ENCODE results near the gene NDUFAF7. TPM values are rescaled to one million over a fixed set of nuclear protein-coding genes. Genes with fewer than 3 reads are reported as not detected.
"Not testable (repeated sequence)": the region's sequence is repeated elsewhere in the genome, so short reads cannot be mapped to it uniquely, and the experiment has no call there.

Gene NDUFAF7
- polyA plus RNA-seq, 4 donors = 20.5 to 30.2 (median 28.6) TPM

DNA sequence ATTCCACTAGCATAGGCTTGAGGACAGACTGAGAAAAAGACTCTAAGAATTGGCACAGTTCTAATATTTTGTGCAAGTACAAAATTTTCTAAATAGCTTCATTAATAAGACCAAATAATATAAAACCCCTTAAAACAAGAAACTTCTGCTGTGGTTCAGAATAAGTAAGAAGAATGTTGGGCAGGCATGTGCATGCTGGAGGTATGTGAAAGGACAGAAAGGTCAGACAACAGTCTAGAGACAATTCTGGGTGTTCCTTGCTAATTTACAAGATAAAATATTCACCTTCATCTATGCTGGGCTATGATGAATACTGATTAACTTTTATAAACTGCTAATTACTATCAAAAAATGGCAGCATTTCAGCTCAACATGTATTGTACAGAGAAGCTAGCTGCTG, 20.2 kb upstream of the NDUFAF7 start:
- no peak for DNase-seq (ENCODE audit: low read depth in 4 of 4, low spot score in 3 of 4)

GRCh38 chr2:37211939-37212338, 19.5 kb upstream of the NDUFAF7 start:
- DNase-seq (ENCODE audit: low read depth in 4 of 4, low spot score in 3 of 4) = no peak

GRCh38 chr2:37215250-37215649, 16.2 kb upstream of the NDUFAF7 start:
- no peak for DNase-seq (ENCODE audit: low read depth in 4 of 4, low spot score in 3 of 4)

GRCh38 chr2:37219046-37219445, 12.4 kb upstream of the NDUFAF7 start:
- DNase-seq (ENCODE audit: low read depth in 4 of 4, low spot score in 3 of 4) = no peak

DNA sequence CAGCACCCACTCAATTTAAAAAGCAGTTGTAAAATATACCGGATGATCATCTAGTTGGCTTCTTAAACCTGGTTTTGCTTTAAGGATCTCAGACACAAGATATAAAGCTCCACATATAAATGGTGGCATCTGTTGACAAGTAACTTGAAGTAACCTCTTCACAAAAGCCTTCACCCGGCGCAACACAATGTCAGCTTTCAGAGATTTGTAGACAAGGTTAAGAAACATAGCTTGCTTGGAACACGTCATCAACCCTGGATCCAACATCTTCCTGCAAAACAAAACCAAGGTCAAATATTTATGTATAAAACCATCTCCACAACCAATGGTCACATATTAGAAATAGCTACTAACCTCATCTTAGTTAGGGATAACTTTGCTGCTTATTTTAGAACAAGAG, 8.3 kb upstream of the NDUFAF7 start:
- DNase-seq (ENCODE audit: low read depth in 4 of 4, low spot score in 3 of 4) = no peak

GRCh38 chr2:37224063-37224462, 7.4 kb upstream of the NDUFAF7 start:
- no peak for DNase-seq (ENCODE audit: low read depth in 4 of 4, low spot score in 3 of 4)

DNA sequence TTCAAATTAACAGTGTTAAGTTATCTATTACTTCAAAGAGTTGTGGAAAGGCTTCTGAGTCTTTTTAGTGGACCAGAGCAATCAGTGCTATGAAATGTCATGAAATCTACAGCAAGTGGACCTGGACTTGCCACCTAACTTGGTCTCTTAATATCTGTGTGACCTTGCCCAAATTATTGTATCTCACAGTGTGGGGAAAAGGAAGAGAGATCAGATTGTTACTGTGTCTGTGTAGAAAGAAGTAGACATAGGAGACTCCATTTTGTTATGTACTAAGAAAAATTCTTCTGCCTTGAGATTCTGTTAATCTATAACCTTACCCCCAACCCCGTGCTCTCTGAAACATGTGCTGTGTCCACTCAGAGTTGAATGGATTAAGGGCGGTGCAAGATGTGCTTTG, 6.3 kb upstream of the NDUFAF7 start:
- not testable (repeated sequence) for DNase-seq (ENCODE audit: low read depth in 4 of 4, low spot score in 3 of 4)

DNA sequence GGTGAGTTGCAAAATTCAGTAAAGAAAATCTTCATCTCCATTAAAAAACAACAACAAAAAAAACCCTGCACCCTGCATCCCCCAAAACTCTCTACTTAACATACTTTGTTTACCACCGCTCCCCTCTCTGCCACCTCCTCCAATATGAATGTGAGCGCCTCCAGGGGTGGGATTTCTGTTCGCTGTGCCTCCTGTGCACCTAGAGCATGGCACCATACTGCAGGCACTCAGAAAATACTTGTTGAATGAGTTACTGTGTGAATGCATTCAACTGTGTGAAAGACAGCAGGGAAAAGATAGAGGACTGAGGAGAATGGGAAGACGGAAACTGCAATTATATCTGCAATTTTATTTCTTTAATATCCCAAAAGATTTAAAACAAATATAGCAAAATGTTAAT, 4.6 kb upstream of the NDUFAF7 start:
- no peak for DNase-seq (ENCODE audit: low read depth in 4 of 4, low spot score in 3 of 4)

GRCh38 chr2:37228788-37229187, 2.7 kb upstream of the NDUFAF7 start:
- no peak for DNase-seq (ENCODE audit: low read depth in 4 of 4, low spot score in 3 of 4)

DNA sequence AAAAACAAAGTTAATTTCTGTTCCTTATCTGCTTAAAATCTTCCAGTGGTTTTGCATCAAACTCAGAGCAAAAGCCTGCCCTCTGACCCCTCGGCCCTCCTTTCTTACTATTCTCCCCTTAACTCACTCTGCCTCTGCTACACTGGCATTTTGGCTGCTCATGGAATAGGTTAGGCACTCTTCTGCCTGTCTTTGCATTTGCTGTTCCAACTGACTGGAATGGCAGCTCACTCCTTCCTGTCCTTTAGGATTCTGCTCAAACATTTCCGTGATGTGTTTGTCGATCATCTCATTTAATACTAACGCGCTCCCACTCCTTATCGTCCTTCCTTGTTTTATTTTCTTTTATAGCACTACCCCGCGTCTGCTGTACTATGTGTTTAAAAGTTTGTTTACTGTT, 877 bp upstream of the NDUFAF7 start:
- DNase-seq (ENCODE audit: low read depth in 4 of 4, low spot score in 3 of 4) = peak in 1 of 4 donors; percentile 3

DNA sequence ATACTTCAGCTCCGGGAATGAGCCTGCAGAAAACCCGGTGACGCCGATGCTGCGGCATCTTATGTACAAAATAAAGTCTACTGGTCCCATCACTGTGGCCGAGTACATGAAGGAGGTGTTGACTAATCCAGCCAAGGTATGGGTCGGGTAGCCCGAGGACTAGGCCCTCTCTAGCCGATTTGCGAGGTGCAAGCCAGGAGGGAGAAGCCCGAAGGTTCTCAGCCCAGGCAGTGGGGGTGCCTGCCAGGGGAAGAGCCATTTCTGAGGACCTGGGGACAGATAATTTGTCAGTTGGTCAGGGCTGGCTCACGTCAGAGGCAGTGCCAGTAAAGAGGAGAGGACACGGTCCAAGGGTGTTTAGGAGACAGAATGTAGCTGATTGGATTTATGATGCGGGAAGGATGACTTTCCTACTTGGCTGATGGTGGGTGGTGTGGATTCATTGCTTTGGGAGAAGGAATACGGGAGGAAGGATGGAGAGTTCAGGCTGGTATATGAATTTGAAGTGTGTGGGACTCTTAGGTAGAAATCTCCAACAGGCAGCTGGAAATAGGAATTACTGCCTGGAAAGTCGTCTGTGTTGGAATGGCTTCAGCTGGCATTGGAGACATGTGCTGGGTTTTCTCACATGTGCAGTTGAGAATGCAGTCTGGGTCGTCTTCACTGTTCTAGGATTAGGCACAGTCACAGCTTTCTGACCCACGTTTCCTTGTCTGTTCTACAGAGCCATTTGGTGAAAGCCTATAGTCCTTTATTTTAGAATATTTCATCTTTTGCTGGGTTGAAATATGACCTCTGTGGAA, 874 bp downstream of the NDUFAF7 start:
- DNase-seq (ENCODE audit: low read depth in 4 of 4, low spot score in 3 of 4) = peak in 1 of 4 donors; percentile 3

DNA sequence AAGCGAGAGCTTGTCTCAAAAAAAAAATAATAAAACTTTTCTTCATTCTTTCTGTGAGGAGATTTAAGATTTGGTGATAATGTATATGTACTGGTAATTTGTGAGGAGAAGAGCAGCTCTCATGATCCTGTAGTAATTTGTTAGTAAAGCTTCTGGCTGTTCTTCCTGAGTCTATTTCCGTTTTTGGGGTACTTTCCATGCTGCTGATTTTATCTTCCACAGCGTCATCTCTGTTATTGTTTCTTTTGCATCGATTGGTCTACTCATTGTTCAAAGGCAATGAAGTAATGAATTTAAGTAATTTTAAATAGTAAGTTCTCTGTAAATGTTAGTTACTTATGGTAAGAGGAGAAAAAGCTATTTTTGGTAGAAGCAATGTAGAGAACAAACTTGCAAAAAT, 12.0 kb downstream of the NDUFAF7 start:
- DNase-seq (ENCODE audit: low read depth in 4 of 4, low spot score in 3 of 4) = no peak

DNA sequence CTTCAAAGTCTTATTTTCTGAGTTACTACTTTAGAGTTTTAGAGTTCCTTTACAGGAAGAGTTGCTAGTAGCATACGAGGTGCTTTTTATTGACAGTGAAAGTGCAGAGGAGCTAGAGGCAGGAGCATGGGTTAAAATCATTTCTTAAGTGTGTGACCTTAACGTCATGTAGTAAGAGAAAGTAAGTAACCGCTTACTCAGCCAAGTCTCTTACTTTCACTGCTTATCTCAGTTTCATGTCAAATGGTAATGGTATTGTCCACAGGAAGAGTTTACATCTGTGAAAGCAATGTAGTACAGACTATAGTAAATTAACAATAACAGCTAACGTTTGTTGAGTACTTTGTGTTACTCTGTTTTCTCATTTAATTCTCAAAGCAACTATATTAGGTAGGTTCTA, 12.6 kb downstream of the NDUFAF7 start:
- no peak for DNase-seq (ENCODE audit: low read depth in 4 of 4, low spot score in 3 of 4)

DNA sequence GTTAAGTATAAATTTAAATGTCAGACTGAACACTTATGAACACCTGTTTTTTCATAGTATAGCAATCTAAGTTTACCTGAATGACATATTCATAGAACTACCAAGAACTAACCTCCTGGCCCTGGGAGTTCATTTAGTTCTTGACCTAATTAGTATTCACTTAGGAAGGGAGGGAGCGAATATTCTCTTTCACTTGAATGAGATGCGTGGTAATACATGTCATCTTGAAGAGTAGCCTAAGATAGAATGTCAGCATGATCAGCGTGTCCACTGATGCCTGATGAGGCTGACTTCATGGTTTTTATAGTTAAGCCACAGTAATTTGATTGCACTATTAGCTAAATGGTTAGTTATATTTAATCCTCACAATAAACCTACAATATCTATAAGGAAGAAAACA, 13.3 kb downstream of the NDUFAF7 start:
- DNase-seq (ENCODE audit: low read depth in 4 of 4, low spot score in 3 of 4) = no peak

DNA sequence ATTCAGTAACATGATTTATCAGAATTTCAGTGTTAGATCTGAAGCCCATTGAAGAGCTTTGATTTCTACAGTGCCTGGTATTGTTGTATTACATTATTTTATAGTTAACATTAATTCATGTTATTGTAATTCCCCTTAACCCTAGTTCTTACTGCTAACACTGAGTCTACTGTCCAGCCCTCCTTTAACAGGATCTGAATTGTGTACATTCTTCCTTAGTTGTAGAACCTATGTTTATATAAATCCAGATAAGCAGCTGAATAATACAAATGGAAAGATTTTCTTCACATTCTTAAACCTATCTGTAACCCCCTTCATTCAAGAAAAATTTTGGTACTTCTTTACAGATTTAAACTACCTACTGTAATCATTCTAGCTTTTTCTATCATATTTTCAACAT, 14.7 kb downstream of the NDUFAF7 start:
- no peak for DNase-seq (ENCODE audit: low read depth in 4 of 4, low spot score in 3 of 4)

DNA sequence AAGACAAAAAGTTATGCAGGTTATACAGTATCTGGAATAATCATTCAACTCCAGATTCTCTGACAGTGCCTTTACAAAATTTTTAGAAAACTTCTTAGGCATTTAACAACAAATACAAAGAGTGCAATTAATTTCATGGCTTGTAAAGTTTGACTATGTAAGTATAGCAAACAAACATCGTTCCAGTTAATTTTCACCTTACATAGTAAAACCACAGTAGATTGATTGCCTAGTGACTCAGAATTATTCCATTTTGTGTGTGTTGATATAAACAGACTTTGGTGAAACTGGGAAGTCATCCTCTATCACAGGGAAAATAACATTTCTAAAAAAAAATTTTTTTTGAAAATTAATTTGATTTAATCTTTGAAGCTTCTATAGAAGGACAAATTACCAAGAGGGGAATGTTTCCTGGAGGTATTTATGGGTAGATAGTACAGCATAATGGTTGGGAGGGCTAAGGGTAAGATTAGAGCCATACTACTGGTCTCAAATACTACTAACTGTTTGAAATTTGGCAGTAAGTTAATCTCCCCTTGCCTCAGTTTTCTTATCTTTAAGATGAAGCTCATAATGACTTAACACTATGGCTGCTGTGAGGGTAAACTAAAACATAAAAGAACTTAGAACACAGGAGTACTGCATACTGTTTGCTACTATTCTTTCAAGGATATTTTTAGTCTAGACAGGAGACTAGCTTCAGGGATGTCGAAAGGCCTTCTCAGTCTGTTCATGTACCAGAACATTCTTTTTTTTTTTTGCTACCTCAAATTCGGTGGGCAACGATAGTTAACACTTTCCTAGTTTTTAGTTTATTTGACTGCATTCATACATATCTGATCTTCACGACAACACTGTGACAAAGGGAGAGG, 19.6 kb downstream of the NDUFAF7 start:
- no peak for DNase-seq (ENCODE audit: low read depth in 4 of 4, low spot score in 3 of 4)

DNA sequence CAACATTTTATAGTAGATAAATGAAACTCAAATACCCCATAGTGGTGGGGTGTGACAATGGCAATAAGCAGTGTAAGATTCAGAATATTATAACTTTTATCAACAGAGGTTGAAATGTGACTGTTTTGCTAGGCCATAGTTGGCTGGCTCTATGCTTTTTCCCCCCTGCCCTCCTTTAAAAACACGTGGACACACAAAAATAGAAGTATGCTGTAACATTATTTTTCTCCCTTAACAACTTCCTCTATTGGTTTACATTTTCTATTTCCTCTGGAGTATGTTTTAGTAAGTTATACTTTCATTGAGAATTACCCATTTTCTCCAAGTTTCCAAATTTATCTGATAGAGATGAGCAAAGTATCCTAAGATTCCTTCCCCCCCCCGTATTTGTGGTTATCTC, 31.1 kb downstream of the NDUFAF7 start:
- no peak for DNase-seq (ENCODE audit: low read depth in 4 of 4, low spot score in 3 of 4)

- no peak for DNase-seq (ENCODE audit: low read depth in 4 of 4, low spot score in 3 of 4)
Observed at GRCh38 chr2:37263839-37264238, 32.4 kb downstream of the NDUFAF7 start.

- DNase-seq (ENCODE audit: low read depth in 4 of 4, low spot score in 3 of 4) = no peak
Observed at GRCh38 chr2:37267685-37268084, 36.2 kb downstream of the NDUFAF7 start.

- DNase-seq (ENCODE audit: low read depth in 4 of 4, low spot score in 3 of 4) = no peak
Observed at GRCh38 chr2:37268111-37268510, 36.7 kb downstream of the NDUFAF7 start.

DNA sequence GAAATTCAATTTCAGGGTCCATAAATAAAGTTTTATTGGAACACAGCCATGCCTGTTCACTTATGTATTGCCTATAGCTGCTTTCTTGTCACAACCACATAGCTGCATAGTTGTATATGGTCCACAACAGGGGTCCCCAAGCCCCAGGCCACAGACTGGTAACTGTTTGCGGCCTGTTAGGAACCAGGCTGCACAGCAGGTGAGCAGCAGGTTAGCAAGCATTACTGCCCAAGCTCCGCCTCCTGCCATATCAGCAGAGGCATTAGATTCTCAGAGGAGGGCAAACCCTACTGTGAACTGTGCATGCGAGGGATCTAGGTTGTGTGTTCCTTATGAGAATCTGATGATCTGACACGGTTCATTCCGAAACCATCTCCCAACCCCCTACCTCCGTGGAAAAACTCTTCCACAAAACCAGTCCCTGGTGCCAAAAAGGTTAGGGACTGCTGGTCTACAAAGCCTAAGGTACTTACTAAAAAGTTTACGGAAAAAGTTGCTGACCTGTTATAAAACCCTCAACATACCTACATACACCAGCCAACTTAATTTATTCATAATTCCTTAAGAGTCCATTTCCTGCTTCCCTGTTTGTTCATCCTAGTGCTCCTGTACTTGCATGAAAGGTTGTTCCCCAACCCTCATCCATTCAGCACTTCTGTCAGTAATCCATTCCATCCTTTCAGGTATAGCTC, 40.1 kb downstream of the NDUFAF7 start:
- DNase-seq (ENCODE audit: low read depth in 4 of 4, low spot score in 3 of 4) = no peak
